ENCODE measurements around the gene RBP3. TPM values are rescaled to one million over a fixed set of nuclear protein-coding genes. Genes with fewer than 3 reads are reported as not detected.

The RBP3 gene
- total and polyA plus RNA-seq, 12 donors = 0.11 TPM; not detected in 11

- 76 to 90% (median 81%) methylated on average over 3 to 6 of the region's 6 CpGs for WGBS, 4 donors
- H3K4me3 ChIP-seq = no peak overlapping the region
- intact Hi-C loops (cut with DNase I) = no loop called here
- peak overlapping the region in 2 of 5 donors; percentile 3 to 64 for H3K27ac ChIP-seq
- no peaks in the 10 kb centered on the region for H3K36me3 ChIP-seq (replicated peaks in 1 of 2)
- peak in 1 of 7 donors; percentile 23 for DNase-seq
- no peak for TF ChIP-seq POLR2A (IDR thresholded peaks at IDR 0.05)
- TF ChIP-seq, protein P1, sequence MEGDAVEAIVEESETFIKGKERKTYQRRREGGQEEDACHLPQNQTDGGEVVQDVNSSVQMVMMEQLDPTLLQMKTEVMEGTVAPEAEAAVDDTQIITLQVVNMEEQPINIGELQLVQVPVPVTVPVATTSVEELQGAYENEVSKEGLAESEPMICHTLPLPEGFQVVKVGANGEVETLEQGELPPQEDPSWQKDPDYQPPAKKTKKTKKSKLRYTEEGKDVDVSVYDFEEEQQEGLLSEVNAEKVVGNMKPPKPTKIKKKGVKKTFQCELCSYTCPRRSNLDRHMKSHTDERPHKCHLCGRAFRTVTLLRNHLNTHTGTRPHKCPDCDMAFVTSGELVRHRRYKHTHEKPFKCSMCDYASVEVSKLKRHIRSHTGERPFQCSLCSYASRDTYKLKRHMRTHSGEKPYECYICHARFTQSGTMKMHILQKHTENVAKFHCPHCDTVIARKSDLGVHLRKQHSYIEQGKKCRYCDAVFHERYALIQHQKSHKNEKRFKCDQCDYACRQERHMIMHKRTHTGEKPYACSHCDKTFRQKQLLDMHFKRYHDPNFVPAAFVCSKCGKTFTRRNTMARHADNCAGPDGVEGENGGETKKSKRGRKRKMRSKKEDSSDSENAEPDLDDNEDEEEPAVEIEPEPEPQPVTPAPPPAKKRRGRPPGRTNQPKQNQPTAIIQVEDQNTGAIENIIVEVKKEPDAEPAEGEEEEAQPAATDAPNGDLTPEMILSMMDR (IDR thresholded peaks at IDR 0.05) = no peak
- no peaks in the 10 kb centered on the region for H3K9me3 ChIP-seq (replicated peaks in 1 of 3)
- no peaks in the 10 kb centered on the region for H3K27me3 ChIP-seq
- peaks cover 9 to 17% of the 10 kb centered on the region in 2 donors for H3K4me1 ChIP-seq (replicated peaks in 1 of 2)
These were observed 55.5 kb downstream of the RBP3 start for GRCh38 chr10:47403446-47404318.

DNA sequence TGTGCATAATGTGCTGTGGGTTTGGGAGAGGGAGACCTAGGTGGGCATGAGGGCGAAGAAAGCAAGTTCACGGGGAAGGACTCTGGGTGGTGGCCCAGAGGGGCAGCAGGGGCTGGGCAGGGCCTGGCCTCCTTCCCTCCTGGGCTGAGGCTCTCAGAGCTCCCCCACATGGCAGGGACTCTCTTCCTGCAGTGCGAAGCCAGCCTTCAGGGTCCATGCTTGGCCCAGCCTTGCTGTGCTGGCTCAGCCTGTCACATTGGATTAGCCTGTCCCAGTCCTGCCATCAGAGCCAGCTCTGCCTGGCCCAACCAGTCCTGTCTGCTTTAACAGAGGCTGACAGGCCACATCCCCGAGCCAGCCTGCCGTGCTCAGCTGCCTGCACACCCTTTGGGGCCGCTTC is 56.3 kb downstream of the RBP3 start:
- TF ChIP-seq, protein P1 (IDR thresholded peaks at IDR 0.05) = no peak
- TF ChIP-seq POLR2A (IDR thresholded peaks at IDR 0.05) = no peak
- WGBS, 4 donors = 80 to 94% (median 90%) methylated on average over 5 to 6 of the region's 6 CpGs

GRCh38 chr10:47404937-47405336 is 56.8 kb downstream of the RBP3 start:
- Histone ChIP-seq H3K9me3 (replicated peaks in 1 of 3) (no peaks in the 10 kb centered on the region), H3K27ac (no peak overlapping the region), H3K36me3 (replicated peaks in 1 of 2) (no peaks in the 10 kb centered on the region), H3K4me3 (no peak overlapping the region), H3K27me3 (no peaks in the 10 kb centered on the region), H3K4me1 (replicated peaks in 1 of 2) (peaks cover 9 to 17% of the 10 kb centered on the region in 2 donors)
- 93 to 100% (median 98%) methylated on average over 2 of the region's 2 CpGs for WGBS, 4 donors
- intact Hi-C loops (cut with DNase I) = no loop called here
- DNase-seq = no peak
- no peak for TF ChIP-seq POLR2A (IDR thresholded peaks at IDR 0.05)
- TF ChIP-seq, protein P1 (IDR thresholded peaks at IDR 0.05) = no peak

More for the DNA sequence above, 56.3 kb downstream of the RBP3 start:
- H3K36me3 ChIP-seq (replicated peaks in 1 of 2) = no peaks in the 10 kb centered on the region
- peaks cover 9 to 17% of the 10 kb centered on the region in 2 donors for H3K4me1 ChIP-seq (replicated peaks in 1 of 2)
- H3K4me3 ChIP-seq = no peak overlapping the region
- no peaks in the 10 kb centered on the region for H3K27me3 ChIP-seq
- H3K27ac ChIP-seq = no peak overlapping the region
- no peaks in the 10 kb centered on the region for H3K9me3 ChIP-seq (replicated peaks in 1 of 3)
- intact Hi-C loops (cut with DNase I) = no loop called here
- DNase-seq = no peak

GRCh38 chr10:47405857-47406547 is 57.8 kb downstream of the RBP3 start:
- intact Hi-C loops (cut with DNase I) = no loop called here
- Histone ChIP-seq H3K4me1 (replicated peaks in 1 of 2) (peaks cover 9 to 17% of the 10 kb centered on the region in 2 donors), H3K4me3 (no peak overlapping the region), H3K9me3 (replicated peaks in 1 of 3) (no peaks in the 10 kb centered on the region), H3K27ac (no peak overlapping the region), H3K27me3 (no peaks in the 10 kb centered on the region), H3K36me3 (replicated peaks in 1 of 2) (no peaks in the 10 kb centered on the region)
- TF ChIP-seq POLR2A (IDR thresholded peaks at IDR 0.05) = no peak
- TF ChIP-seq, protein P1 (IDR thresholded peaks at IDR 0.05) = no peak
- no peak for DNase-seq
- WGBS, 4 donors = 92 to 95% (median 94%) methylated on average over 3 to 11 of the region's 11 CpGs

Data from adrenal gland (tissue), 12 donors.